GM19240 (cell line): Measurements from ENCODE around the gene CCDC185.

Experiments used
- DNase-seq: peaks from one replicate; pipeline ENCODE4 v3.0.0; 2011; ENCODE audit warnings: low spot score; ENCODE audit not compliant: insufficient read length

Gene CCDC185

GRCh38 chr1:223393275-223394214 lies at the start of gene CCDC185:
TSS of gene CCDC185 (plus strand) at chr1:223393415. CDS start at chr1:223393476, 61 bp downstream.
- no peak for DNase-seq

- no peak for DNase-seq
Measured at GRCh38 chr1:223343692-223344091, 49.5 kb upstream of the CCDC185 start.

GRCh38 chr1:223344491-223344890 lies 48.7 kb upstream of the CCDC185 start:
- DNase-seq, result no peak

DNA sequence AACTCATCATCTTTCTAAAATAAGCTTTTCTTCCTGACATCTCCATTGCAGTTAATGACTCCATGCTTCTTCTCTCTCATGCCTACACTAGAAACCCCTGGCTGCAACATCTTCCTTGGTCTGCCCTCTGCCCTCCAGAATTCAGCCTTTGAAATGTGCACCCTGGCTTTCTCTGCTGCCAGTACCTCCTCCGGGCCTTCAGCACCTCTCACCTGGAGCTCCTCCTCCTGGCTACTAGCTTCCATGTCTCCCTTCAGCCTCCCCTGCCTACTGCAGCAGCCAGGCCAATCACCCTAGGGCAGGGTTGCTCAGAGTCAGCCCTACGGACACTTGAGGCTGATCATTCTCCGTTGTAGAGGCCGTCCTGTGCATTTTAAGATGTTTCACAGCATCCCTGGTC lies 47.5 kb upstream of the CCDC185 start:
- DNase-seq, result no peak

DNA sequence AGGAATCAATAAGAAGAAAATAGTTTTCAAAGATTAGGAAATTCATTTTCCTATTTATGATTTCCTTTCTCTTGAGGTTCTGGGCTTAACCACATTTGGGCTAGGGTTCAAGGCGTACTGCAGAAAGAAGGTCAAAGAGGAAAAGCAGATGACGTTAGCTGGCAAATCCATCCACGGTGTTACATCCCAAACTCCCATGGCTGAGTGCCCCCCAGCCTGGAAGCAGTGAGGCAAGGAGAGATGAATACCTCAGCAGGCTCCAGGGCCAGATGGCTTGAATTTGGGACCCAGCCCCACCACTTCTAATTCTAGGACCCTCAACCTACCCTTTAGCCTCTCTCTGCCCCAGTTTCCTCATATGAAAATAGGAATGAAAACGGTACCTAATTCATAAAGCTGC lies 46.9 kb upstream of the CCDC185 start:
- DNase-seq, result no peak

DNA sequence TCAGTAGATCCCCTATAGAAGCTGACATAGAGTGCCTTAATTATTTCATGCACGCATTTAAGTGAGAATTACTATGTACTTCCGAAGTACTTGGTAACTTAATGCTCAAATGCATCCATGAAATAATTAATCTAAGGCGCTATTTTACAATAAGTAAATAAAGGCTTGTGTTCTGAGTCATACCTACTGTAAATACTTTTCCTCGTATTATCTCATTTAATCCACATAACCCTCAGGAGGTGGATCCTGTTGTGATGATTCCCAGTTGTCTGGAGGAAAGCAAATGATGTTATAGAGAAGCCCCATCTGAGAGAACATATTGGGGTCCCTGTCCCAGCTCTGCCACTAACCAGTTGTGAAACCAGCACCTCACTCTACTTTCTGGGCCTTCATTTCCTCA lies 45.6 kb upstream of the CCDC185 start:
- no peak for DNase-seq

- no peak for DNase-seq
Measured at GRCh38 chr1:223348439-223348838, 44.8 kb upstream of the CCDC185 start.

DNA sequence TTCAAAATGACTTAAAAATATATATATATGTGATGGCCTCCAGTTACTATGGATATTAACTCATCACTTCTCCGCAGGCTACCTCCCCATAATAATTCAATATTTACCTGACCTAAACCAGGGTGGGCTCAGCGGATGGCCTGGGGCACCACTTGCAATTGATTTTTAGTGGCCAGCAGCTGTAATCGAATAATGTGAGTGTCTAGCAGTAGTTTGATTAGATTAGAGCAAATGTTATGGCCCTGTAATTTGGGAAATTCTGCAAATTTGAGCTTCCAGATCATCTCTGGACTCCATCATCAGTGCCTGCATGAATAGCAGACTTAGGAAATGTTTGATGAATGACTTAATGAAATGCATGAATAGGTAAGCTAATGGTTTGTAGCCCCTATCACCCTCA lies 44.0 kb upstream of the CCDC185 start:
- DNase-seq, result no peak

DNA sequence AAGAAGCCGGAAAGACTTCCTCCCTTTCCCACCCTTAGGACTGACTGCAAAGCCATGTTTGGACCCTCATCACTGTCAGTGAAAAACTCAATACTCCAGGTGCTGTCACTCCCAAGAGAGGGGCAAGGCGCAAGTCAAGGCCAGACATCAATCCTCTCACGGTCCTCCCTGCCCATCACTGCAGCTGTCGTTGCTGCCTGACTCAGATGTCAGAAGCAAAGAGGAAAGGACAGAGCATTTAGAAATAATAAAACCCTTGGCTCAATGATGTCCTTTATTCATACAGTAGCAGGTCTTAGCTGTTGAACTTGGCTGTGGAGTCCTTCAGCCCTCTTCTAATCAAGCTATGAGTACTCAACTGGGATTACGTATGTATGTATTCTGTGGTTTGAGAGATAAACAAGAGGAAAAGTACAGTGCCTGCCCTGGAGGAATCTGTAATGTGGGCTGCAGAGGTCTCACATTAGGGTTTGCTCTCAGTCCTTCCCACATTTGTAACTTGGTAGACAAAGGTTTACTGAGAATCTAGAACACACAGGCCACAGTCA lies 42.8 kb upstream of the CCDC185 start:
- DNase-seq, result no peak

DNA sequence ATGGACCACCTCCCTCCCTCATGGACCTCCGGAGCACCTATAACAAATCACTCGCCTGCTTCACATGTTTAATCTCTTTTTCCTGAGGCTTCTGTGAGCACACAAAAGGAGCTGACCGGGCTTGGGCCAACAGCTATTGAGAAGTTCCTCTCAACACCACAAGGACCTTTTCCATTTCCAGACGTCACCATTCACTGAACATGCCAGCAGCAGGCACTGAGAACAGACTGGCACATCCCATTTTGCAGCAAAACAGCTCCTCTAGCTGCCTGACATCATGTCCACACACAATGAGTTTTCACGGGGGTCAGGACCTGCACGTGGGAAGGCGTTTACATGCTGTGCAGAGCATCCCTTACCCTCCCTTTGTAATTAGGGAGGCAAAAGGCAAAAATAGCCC lies 40.3 kb upstream of the CCDC185 start:
- DNase-seq, result no peak

DNA sequence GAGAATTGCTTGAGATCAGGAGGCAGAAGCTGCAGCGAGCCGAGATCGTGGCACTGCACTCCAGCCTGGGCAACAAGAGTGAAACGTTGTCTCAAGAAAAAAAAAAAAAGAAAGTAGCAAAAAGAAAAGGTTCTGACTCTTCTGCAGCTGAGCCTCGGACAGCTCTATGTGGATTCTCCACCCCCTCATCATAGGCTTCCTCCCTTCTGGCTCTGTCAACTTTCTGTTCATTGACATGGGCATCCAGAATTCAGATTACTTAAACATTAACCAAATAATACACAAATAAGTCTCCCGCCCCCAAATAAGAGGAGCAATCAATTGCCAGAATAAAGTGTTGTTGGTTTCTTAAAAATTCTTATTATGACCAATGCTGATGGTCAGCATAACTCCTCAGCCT lies 39.3 kb upstream of the CCDC185 start:
- DNase-seq, result no peak

DNA sequence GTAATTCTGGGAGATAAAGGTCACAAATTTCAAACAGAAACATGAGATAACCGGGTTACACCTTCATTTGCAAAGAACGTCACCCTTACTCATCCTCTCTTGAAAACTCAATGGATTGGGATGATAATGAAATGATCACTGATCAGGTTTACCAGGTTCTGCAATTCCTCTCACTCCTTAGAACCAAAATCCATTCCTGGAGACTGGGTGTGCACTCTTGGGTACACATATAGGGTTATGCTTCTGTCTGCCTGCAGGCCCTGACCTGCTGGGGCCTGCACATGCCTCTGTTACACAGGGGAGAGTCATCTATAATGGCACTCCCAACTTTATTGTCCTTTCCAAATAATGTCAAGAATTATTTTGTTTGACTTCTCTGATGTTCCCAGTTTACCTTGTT lies 37.5 kb upstream of the CCDC185 start:
- no peak for DNase-seq

GRCh38 chr1:223358826-223359225 lies 34.4 kb upstream of the CCDC185 start:
- no peak for DNase-seq

DNA sequence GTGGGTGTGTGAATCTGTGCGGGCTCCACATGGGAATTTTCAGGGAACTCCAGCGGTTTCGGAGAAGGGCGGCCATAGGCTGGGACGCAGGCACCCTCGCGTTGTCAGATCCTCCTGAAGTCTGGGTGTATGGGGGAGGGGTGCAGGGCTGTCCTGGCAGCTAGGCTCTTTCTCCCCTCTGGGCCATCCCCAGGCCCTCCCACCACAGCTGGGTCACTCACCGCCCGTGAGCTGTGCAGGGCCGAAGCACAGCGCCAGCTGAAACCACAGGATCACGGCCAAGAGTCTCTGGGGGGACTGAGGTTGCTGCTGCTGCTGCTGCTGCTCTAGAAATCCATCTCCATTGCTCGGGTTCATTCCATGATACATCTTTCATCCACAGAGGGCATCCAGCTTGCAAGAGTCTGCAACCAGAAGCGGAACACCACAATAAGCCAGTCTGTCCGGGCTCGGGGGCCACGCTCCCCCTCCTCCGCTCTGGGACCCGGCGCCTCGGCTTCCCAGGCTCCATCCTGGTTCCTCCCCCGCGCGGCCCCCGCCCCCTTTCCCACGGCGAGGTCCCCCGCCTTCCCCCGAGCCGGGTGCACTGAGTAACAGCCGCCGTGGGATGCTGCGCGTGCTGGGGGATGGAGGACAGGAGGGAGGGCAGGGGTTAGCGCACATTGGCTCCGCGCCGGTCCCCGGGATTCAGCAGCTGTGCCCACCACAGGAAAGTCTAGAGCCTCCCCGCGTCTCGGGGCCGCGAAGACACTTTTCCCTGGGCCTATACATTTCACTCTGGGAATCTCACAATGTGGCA lies 30.0 kb upstream of the CCDC185 start:
- no peak for DNase-seq

- DNase-seq, result no peak
Measured at GRCh38 chr1:223363856-223364684, 29.1 kb upstream of the CCDC185 start, which contains the start of gene SUSD4. TSS of gene SUSD4 (minus strand) at chr1:223364176. CDS start at chr1:223363425, 751 bp downstream.

- DNase-seq, result no peak
Measured at GRCh38 chr1:223364685-223365382, 28.4 kb upstream of the CCDC185 start.

DNA sequence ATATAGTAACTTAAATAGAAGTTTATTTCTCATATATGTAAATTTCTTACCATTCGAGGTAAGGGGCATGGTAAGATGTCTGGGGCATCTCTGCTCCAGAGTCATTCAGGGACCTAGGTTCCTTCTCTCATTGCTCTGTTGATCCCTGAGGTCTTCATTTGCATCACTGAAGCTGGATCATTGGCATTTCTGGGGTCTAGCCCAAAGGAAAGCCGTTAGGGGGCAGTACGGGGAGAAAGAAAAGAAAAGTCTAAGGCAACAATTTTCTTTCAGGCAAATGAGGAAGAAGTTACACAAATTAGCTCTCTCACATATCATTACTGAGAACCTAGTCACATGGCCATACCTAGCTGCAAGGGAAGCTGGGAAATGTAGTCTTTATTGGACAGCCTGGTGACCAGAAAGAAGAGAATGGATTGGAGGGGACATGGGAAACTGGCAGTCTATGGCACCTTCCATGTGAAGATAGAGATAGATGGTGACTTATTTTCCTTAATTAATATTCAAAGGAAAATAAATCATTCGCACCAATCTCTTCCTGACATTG lies 19.1 kb upstream of the CCDC185 start:
- DNase-seq, result no peak

- no peak for DNase-seq
Measured at GRCh38 chr1:223378754-223379153, 14.5 kb upstream of the CCDC185 start.

DNA sequence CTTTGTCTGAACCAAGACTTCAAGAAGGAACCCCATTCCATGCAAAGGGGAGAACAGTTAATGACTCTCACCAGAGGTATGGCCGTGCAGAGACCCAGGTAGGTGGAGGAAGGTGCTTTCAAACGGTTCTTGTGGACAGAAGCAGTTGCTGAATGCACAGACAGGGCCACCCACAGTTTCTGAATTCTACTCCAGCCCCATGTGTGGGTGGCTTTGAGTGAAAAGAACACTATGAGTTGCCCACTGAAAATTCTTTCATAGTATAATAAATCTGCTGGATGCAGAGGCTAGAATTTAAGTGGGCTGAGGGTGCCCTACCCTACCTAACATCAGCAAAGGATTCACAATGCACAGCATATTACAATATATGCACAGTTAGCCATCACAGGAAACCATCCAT lies 7.2 kb upstream of the CCDC185 start:
- DNase-seq, result no peak

GRCh38 chr1:223390618-223391017 lies 2.6 kb upstream of the CCDC185 start:
- no peak for DNase-seq
